ENCODE results near the gene SLC45A3.

DNA sequence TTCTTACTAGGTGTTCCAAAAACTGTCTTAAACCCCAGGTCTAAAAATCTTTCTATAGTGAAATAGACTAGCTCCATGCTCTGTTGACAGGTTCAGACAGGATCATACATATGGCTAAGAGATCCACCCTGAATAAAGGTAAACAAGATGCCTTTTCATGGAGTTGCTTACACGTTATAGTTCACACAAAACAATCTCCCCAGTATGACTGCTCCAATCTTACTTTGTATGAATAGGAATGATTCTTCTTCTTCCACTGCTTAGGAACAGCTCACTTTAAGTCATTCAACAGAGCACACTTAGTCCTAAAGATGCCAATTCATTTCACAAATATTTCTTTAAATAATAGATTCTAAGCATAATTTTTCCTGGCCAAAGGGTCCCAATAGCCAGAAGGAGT lies 64.5 kb downstream of the SLC45A3 start:
- TF ChIP-seq, protein P1, sequence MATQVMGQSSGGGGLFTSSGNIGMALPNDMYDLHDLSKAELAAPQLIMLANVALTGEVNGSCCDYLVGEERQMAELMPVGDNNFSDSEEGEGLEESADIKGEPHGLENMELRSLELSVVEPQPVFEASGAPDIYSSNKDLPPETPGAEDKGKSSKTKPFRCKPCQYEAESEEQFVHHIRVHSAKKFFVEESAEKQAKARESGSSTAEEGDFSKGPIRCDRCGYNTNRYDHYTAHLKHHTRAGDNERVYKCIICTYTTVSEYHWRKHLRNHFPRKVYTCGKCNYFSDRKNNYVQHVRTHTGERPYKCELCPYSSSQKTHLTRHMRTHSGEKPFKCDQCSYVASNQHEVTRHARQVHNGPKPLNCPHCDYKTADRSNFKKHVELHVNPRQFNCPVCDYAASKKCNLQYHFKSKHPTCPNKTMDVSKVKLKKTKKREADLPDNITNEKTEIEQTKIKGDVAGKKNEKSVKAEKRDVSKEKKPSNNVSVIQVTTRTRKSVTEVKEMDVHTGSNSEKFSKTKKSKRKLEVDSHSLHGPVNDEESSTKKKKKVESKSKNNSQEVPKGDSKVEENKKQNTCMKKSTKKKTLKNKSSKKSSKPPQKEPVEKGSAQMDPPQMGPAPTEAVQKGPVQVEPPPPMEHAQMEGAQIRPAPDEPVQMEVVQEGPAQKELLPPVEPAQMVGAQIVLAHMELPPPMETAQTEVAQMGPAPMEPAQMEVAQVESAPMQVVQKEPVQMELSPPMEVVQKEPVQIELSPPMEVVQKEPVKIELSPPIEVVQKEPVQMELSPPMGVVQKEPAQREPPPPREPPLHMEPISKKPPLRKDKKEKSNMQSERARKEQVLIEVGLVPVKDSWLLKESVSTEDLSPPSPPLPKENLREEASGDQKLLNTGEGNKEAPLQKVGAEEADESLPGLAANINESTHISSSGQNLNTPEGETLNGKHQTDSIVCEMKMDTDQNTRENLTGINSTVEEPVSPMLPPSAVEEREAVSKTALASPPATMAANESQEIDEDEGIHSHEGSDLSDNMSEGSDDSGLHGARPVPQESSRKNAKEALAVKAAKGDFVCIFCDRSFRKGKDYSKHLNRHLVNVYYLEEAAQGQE (IDR thresholded peaks at IDR 0.05; ENCODE audit: borderline replicate concordance), result no peak
- no peak for TF ChIP-seq CTCF (IDR thresholded peaks at IDR 0.05; ENCODE audit: poor library complexity, severe bottlenecking)
- no peak for TF ChIP-seq EZH2 (IDR thresholded peaks at IDR 0.05; ENCODE audit: borderline replicate concordance, insufficient read depth, low read length, poor library complexity, severe bottlenecking)
- no peak for TF ChIP-seq RAD21 (conservative IDR thresholded peaks at IDR 0.05)
